Peyer's patch (tissue), 4 donors: ENCODE results near the gene FIGNL2. TPM values are rescaled to one million over a fixed set of nuclear protein-coding genes. Genes with fewer than 3 reads are reported as not detected.

Source experiments
- DNase-seq, 3 donors: peaks; one replicate each; pipeline ENCODE4 v3.0.0-alpha.2; 2017 to 2019
- H3K27ac ChIP-seq, 4 donors: fragments of 200-600 bp; sonication (generic); one replicate each; pipeline ENCODE4 v1.5.1; 2016 to 2019
- H3K27me3 ChIP-seq, 2 donors: fragments of 200-600 bp; sonication (generic); one replicate each; pipeline ENCODE4 v1.5.1; 2019
- H3K36me3 ChIP-seq, 3 donors: fragments of 200-600 bp; sonication (generic); one replicate each; pipeline ENCODE4 v1.5.1; 2016 to 2019
- H3K4me1 ChIP-seq, 4 donors: fragments of 200-600 bp; sonication (generic); one replicate each; pipeline ENCODE4 v1.5.1; 2016 to 2019
- H3K4me3 ChIP-seq, 4 donors: fragments of 200-600 bp; sonication (generic); 1 replicate in 3 of 4; 2 replicates in 1 of 4; pipeline ENCODE4 v1.5.1; 2016 to 2019; ENCODE audit warnings: mild to moderate bottlenecking in 1 of 4
- H3K9me3 ChIP-seq, 4 donors: fragments of 200-600 bp; sonication (generic); one replicate each; pipeline ENCODE4 v1.5.1; 2016 to 2019; ENCODE audit warnings: mild to moderate bottlenecking in 1 of 4
- CTCF ChIP-seq, 6 experiments: fragments of 450-650 bp in 4 of 6; fragments of 200-600 bp in 2 of 6; sonication (generic) in 1 of 6; IDR thresholded peaks; one replicate each; pipeline ENCODE4 v1.5.1; 2017 to 2019; ENCODE audit warnings: antibody characterized with exemption in 6 of 6, mild to moderate bottlenecking in 3 of 6, moderate library complexity in 1 of 6
- POLR2A ChIP-seq, 2 donors: fragments of 450-650 bp; IDR thresholded peaks; one replicate each; pipeline ENCODE4 v1.5.1; 2017; ENCODE audit warnings: antibody characterized with exemption in 2 of 2, mild to moderate bottlenecking in 2 of 2, moderate library complexity in 2 of 2
- total RNA-seq, 4 donors: library from RNA; depleted of rRNA; stranded (reverse); fragments of >200 nt; gene quantifications; one replicate each; pipeline ENCODE4 v1.1.0, GENCODE V29; 2016

FIGNL2 gene
- total RNA-seq, 4 donors from 2014 or later, result 0.19 TPM; not detected in 3

DNA sequence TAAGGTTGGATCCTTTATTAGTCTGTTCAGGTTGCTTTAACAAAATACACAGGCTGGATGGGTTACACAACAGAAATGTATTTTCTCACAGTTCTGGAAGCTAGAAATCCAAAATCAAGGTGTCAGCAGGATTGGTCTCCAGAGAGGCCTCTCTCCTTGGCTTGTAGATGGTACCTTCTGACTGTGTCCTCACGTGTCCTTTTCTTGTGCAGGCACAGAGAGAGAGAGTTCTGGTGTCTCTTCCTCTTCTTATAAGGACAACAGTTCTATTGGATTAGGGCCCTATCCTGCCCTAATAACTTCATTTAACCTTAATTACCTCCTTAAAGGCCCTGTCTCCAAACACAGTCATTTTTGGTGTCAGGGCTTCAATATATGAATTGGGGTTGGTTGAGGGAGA is 34.8 kb upstream of the FIGNL2 start:
- no peaks in the 10 kb centered on the region for H3K36me3 ChIP-seq
- DNase-seq, result no peak
- peaks cover 0 to 5% (median 0%) of the 10 kb centered on the region in 4 donors for H3K4me1 ChIP-seq
- no peak overlapping the region for H3K27ac ChIP-seq
- H3K27me3 ChIP-seq, result no peaks in the 10 kb centered on the region
- TF ChIP-seq POLR2A (IDR thresholded peaks at IDR 0.05) (no peak), CTCF (IDR thresholded peaks at IDR 0.05) (no peak)
- no peaks in the 10 kb centered on the region for H3K9me3 ChIP-seq
- H3K4me3 ChIP-seq, result no peak overlapping the region

- TF ChIP-seq POLR2A (IDR thresholded peaks at IDR 0.05), result no peak
- TF ChIP-seq CTCF (IDR thresholded peaks at IDR 0.05), result no peak
- H3K9me3 ChIP-seq, result no peaks in the 10 kb centered on the region
- H3K27me3 ChIP-seq, result no peaks in the 10 kb centered on the region
- H3K36me3 ChIP-seq, result no peaks in the 10 kb centered on the region
- no peak for DNase-seq
- no peak overlapping the region for H3K27ac ChIP-seq
- H3K4me3 ChIP-seq, result no peak overlapping the region
- no peaks in the 10 kb centered on the region for H3K4me1 ChIP-seq
Observed at GRCh38 chr12:51879102-51879501, 30.6 kb upstream of the FIGNL2 start.

- H3K9me3 ChIP-seq, result no peaks in the 10 kb centered on the region
- H3K36me3 ChIP-seq, result no peaks in the 10 kb centered on the region
- no peak overlapping the region for H3K4me3 ChIP-seq
- H3K27ac ChIP-seq, result no peak overlapping the region
- H3K4me1 ChIP-seq, result no peaks in the 10 kb centered on the region
- DNase-seq, result no peak
- H3K27me3 ChIP-seq, result peaks cover 0 to 2% of the 10 kb centered on the region in 2 donors
- TF ChIP-seq POLR2A (IDR thresholded peaks at IDR 0.05), result no peak
- no peak for TF ChIP-seq CTCF (IDR thresholded peaks at IDR 0.05)
Observed at GRCh38 chr12:51874486-51874885, 26.0 kb upstream of the FIGNL2 start.

DNA sequence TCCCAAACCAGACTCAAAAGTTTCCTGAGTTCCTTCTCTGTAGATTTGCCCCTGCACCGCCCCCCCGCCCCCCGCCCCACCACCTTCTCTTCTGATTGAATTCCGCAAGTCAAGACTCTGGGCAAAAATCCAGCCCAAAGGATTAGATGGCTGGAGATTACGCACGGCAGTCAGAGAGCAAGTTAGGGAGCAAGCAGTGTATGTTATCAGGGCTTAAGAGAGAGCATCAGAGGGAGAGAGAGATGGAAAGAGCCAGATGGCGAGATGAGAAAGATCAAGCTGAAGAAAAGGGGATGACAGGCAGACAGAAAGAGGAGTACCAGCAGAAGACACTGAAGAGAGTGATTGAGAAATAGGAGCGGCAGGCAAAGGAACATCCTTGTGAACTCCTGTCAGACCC is 25.5 kb upstream of the FIGNL2 start:
- DNase-seq, result no peak
- Histone ChIP-seq H3K4me3 (no peak overlapping the region), H3K36me3 (no peaks in the 10 kb centered on the region), H3K4me1 (peaks cover 0 to 4% (median 2%) of the 10 kb centered on the region in 4 donors), H3K27me3 (peaks cover 0 to 7% of the 10 kb centered on the region in 2 donors), H3K9me3 (no peaks in the 10 kb centered on the region), H3K27ac (no peak overlapping the region)
- TF ChIP-seq CTCF (IDR thresholded peaks at IDR 0.05), result no peak
- TF ChIP-seq POLR2A (IDR thresholded peaks at IDR 0.05), result no peak

GRCh38 chr12:51873251-51873994 is 24.9 kb upstream of the FIGNL2 start:
- no peaks in the 10 kb centered on the region for H3K9me3 ChIP-seq
- no peak for DNase-seq
- H3K27ac ChIP-seq, result no peak overlapping the region
- H3K4me3 ChIP-seq, result no peak overlapping the region
- peaks cover 0 to 8% (median 4%) of the 10 kb centered on the region in 4 donors for H3K4me1 ChIP-seq
- peaks cover 0 to 9% of the 10 kb centered on the region in 2 donors for H3K27me3 ChIP-seq
- H3K36me3 ChIP-seq, result no peaks in the 10 kb centered on the region
- TF ChIP-seq POLR2A (IDR thresholded peaks at IDR 0.05), result no peak
- no peak for TF ChIP-seq CTCF (IDR thresholded peaks at IDR 0.05)
